ENCODE data around the gene GTF2H2C. TPM values are rescaled to one million over a fixed set of nuclear protein-coding genes. Genes with fewer than 3 reads are reported as not detected.

The GTF2H2C gene
- 70.9 TPM for total RNA-seq

DNA sequence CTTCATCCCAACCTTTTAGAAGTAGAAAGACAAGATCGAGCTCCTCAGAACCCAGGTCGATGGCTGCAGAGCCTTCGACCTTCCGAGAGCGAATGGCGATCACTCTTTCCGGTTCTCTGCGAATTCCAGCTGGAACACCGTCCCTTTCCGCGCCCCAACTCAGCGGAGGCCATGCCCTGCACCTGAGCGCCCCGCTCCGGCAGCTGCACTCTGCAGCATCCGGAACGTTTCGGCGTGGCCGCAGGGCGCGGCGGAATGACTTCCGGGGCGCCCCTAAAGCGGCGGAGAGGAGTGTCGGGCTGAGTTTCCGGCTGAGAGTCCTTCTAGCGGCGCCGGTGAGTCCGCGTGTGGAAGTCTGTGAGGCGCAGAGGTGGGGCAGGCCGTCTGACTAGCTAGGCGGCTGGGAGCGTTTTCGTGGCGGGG, at the start of gene GTF2H2C:
Gene GTF2H2C (plus strand): TSS at position 284 of the 423 bp plus-strand sequence. CDS start 4,942 bp downstream, outside the sequence.

Other genes with a start within 250 kb of the GTF2H2C start
- 12.9 TPM for gene CCDC125, start 227.4 kb upstream of the GTF2H2C start, total RNA-seq
- 22.2 TPM for gene AK6, start 190.7 kb upstream of the GTF2H2C start, total RNA-seq
- gene TAF9, start 190.7 kb upstream of the GTF2H2C start, total RNA-seq, result 38.5 TPM
- gene RAD17, start 190.4 kb upstream of the GTF2H2C start, total RNA-seq, result 36.0 TPM
- 4.1 TPM for gene MARVELD2, start 145.1 kb upstream of the GTF2H2C start, total RNA-seq
- gene OCLN, start 67.4 kb upstream of the GTF2H2C start, total RNA-seq, result 19.7 TPM

Data from camera-type eye (tissue), 1 donor.